Measurements from ENCODE around the gene PPT2. TPM values are rescaled to one million over a fixed set of nuclear protein-coding genes. Genes with fewer than 3 reads are reported as not detected.

The PPT2 gene
- total and polyA plus RNA-seq, 2 donors (not counting 1 experiment from before 2014, with no cell fraction given) = 13.7 to 37.3 TPM

DNA sequence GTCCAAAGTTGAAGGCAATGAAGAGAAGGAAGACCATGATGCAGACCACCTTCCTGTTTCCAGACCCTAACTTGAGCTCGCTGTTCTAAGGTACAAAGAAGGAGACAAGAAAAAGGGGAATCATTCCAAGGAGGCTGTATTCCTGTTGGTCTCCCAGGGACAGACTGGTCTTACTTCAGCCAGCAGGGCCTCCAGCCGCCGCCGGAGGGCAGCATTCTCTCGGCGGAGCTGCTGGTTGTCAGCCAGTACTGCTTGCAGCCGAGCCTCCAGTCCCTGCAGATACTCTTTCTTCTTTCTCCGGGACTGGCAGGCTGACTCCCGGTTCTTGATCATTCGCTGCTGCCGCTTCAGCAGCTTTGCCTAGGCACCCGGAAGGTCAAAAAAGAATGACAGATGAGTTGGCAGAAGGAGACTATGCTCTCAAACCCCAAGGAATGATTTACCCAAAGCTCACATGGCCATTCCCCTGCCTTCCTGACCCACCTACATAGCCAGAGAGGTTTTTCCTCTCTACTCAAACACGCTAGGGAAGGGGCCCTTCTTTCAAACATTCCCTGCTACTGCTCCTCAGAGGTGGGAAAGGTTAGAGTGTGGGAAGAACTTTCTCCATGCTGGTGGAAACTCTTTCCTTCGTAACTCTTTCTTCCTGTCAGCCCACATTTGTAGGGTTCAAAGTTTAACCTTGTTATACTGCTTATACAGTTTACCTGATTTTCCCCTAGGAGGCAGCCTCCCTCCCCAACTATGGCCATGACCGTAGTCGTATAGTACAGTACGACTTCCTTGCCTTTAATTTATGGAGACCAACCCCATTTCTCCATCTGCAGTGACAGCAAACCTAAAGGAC, 34.9 kb upstream of the PPT2 start:
- H2AFZ ChIP-seq (ENCODE audit: low read length) = no peak overlapping the region
- H3K4me2 ChIP-seq (ENCODE audit: extremely low read depth, insufficient read depth, low read length) = no peak overlapping the region
- no peaks in the 10 kb centered on the region for H4K20me1 ChIP-seq (ENCODE audit: control insufficient read depth, extremely low read depth, insufficient read depth, low read length)
- no peaks in the 10 kb centered on the region for H3K9me3 ChIP-seq (ENCODE audit: control insufficient read depth, insufficient read depth, low read depth, low read length)
- H3K4me3 ChIP-seq (replicated peaks in 1 of 4; ENCODE audit: control extremely low read depth in 1 of 4, insufficient read depth in 1 of 4, low read depth in 3 of 4, low read length in 4 of 4) = no peak overlapping the region
- no peaks in the 10 kb centered on the region for H3K79me2 ChIP-seq (ENCODE audit: control insufficient read depth, insufficient read depth, low read length)
- peaks cover 20% of the 10 kb centered on the region for H3K36me3 ChIP-seq (ENCODE audit: control insufficient read depth, insufficient read depth, low read length)
- no peak overlapping the region for H3K27ac ChIP-seq (ENCODE audit: insufficient read depth, low read length)
- DNase-seq (ENCODE audit: low read depth in 2 of 2) = peak; percentile 74 to 88
- no peak overlapping the region for H3K9ac ChIP-seq (ENCODE audit: insufficient read depth, low read length)
- H3K4me1 ChIP-seq (ENCODE audit: control insufficient read depth, extremely low read depth, insufficient read depth, low read length) = peaks cover 15% of the 10 kb centered on the region
- TF ChIP-seq, protein P1, sequence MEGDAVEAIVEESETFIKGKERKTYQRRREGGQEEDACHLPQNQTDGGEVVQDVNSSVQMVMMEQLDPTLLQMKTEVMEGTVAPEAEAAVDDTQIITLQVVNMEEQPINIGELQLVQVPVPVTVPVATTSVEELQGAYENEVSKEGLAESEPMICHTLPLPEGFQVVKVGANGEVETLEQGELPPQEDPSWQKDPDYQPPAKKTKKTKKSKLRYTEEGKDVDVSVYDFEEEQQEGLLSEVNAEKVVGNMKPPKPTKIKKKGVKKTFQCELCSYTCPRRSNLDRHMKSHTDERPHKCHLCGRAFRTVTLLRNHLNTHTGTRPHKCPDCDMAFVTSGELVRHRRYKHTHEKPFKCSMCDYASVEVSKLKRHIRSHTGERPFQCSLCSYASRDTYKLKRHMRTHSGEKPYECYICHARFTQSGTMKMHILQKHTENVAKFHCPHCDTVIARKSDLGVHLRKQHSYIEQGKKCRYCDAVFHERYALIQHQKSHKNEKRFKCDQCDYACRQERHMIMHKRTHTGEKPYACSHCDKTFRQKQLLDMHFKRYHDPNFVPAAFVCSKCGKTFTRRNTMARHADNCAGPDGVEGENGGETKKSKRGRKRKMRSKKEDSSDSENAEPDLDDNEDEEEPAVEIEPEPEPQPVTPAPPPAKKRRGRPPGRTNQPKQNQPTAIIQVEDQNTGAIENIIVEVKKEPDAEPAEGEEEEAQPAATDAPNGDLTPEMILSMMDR (conservative IDR thresholded peaks at IDR 0.05 in 1 of 2, IDR thresholded peaks at IDR 0.05 in 1 of 2; ENCODE audit: low read depth in 1 of 2, low read length in 2 of 2) = peak; percentile 85 to 98
- TF ChIP-seq EZH2 (IDR thresholded peaks at IDR 0.05; ENCODE audit: low read length, missing control alignments) = no peak
- no peaks in the 10 kb centered on the region for H3K27me3 ChIP-seq (ENCODE audit: control insufficient read depth, insufficient read depth, low read length)

DNA sequence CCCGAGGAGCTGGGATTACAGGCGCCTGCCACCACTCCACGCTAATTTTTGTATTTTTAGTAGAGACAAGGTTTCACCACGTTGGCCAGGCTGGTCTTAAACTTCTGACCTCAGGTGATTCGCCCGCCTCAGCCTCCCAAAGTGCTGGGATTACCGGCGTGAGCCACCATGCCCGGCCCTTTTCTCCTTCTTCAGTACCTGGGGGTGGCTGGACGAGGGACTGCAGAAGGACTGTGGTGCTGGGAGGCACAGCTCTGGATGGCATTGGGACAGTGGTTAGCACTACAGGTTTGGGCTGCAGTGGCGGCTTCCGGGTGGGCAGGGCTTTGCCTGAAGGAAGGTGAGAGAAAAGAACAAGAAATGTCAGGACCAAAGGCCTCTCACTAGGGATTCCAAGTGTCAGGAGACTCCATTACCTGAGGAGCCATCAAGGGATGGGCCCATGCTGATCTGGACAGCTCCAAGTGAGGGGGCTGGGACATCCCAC, 33.3 kb upstream of the PPT2 start:
- DNase-seq (ENCODE audit: low read depth in 2 of 2) = no peak
- peaks cover 23% of the 10 kb centered on the region for H3K36me3 ChIP-seq (ENCODE audit: control insufficient read depth, insufficient read depth, low read length)
- H3K9ac ChIP-seq (ENCODE audit: insufficient read depth, low read length) = no peak overlapping the region

DNA sequence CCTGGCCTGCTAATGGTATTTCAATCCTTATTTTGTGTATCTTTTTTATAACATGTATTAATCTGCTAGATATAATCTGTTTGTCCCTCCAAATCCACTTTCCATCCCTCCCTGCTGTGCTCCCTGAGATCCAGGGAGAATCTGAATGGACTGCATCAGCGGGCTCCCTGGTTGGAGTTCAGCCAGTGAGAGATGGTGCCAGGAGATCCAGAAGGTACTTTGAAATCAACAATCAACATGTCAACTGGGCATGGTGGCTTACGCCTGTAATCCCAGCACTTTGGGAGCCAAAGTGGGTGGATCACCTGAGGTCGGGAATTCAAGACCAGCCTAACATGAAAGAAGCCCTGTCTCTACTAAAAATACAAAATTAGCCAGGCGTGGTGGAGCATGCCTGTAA, 30.3 kb upstream of the PPT2 start:
- H2AFZ ChIP-seq (ENCODE audit: low read length) = no peak overlapping the region
- H3K9me3 ChIP-seq (ENCODE audit: control insufficient read depth, insufficient read depth, low read depth, low read length) = no peaks in the 10 kb centered on the region
- H3K4me2 ChIP-seq (ENCODE audit: extremely low read depth, insufficient read depth, low read length) = no peak overlapping the region
- peaks cover 11% of the 10 kb centered on the region for H3K36me3 ChIP-seq (ENCODE audit: control insufficient read depth, insufficient read depth, low read length)
- H3K9ac ChIP-seq (ENCODE audit: insufficient read depth, low read length) = no peak overlapping the region
- no peak for DNase-seq (ENCODE audit: low read depth in 2 of 2)
- no peaks in the 10 kb centered on the region for H3K27me3 ChIP-seq (ENCODE audit: control insufficient read depth, insufficient read depth, low read length)
- H3K4me1 ChIP-seq (ENCODE audit: control insufficient read depth, extremely low read depth, insufficient read depth, low read length) = peaks cover 7% of the 10 kb centered on the region
- no peak overlapping the region for H3K4me3 ChIP-seq (replicated peaks in 1 of 4; ENCODE audit: control extremely low read depth in 1 of 4, insufficient read depth in 1 of 4, low read depth in 3 of 4, low read length in 4 of 4)
- H3K79me2 ChIP-seq (ENCODE audit: control insufficient read depth, insufficient read depth, low read length) = peaks cover 10% of the 10 kb centered on the region
- TF ChIP-seq, protein P1 (conservative IDR thresholded peaks at IDR 0.05 in 1 of 2, IDR thresholded peaks at IDR 0.05 in 1 of 2; ENCODE audit: low read depth in 1 of 2, low read length in 2 of 2) = no peak
- TF ChIP-seq EZH2 (IDR thresholded peaks at IDR 0.05; ENCODE audit: low read length, missing control alignments) = no peak
- no peak overlapping the region for H3K27ac ChIP-seq (ENCODE audit: insufficient read depth, low read length)
- no peaks in the 10 kb centered on the region for H4K20me1 ChIP-seq (ENCODE audit: control insufficient read depth, extremely low read depth, insufficient read depth, low read length)

More for the DNA sequence above, 33.3 kb upstream of the PPT2 start:
- H3K4me2 ChIP-seq (ENCODE audit: extremely low read depth, insufficient read depth, low read length) = no peak overlapping the region
- H4K20me1 ChIP-seq (ENCODE audit: control insufficient read depth, extremely low read depth, insufficient read depth, low read length) = no peaks in the 10 kb centered on the region
- H2AFZ ChIP-seq (ENCODE audit: low read length) = no peak overlapping the region
- H3K27ac ChIP-seq (ENCODE audit: insufficient read depth, low read length) = no peak overlapping the region
- peaks cover 6% of the 10 kb centered on the region for H3K4me1 ChIP-seq (ENCODE audit: control insufficient read depth, extremely low read depth, insufficient read depth, low read length)
- no peaks in the 10 kb centered on the region for H3K27me3 ChIP-seq (ENCODE audit: control insufficient read depth, insufficient read depth, low read length)
- H3K79me2 ChIP-seq (ENCODE audit: control insufficient read depth, insufficient read depth, low read length) = no peaks in the 10 kb centered on the region
- H3K9me3 ChIP-seq (ENCODE audit: control insufficient read depth, insufficient read depth, low read depth, low read length) = no peaks in the 10 kb centered on the region
- no peak for TF ChIP-seq EZH2 (IDR thresholded peaks at IDR 0.05; ENCODE audit: low read length, missing control alignments)
- TF ChIP-seq, protein P1 (conservative IDR thresholded peaks at IDR 0.05 in 1 of 2, IDR thresholded peaks at IDR 0.05 in 1 of 2; ENCODE audit: low read depth in 1 of 2, low read length in 2 of 2) = no peak
- H3K4me3 ChIP-seq (replicated peaks in 1 of 4; ENCODE audit: control extremely low read depth in 1 of 4, insufficient read depth in 1 of 4, low read depth in 3 of 4, low read length in 4 of 4) = no peak overlapping the region

Measured in fibroblast of lung (primary cell).